DND-41 (cell line): ENCODE results near the gene CERKL.
A peak's percentile ranks its signal among the peaks of the same experiment; 100 is the strongest.

Source experiments
- ATAC-seq: fragments of 200-7000 bp; cut with Tn5 transposase; 3 replicates; pipeline ENCODE4 v1.9.1; 2021; ENCODE audit warnings: low read depth; ENCODE audit not compliant: insufficient read depth
- DNase-seq: peaks from one replicate; pipeline ENCODE4 v3.0.0-alpha.2; 2020
- H2AFZ ChIP-seq: 2 replicates; pipeline ENCODE4 v1.6.0; 2012; ENCODE audit warnings: low read depth, low read length
- H3K27ac ChIP-seq: 2 replicates; pipeline ENCODE4 v1.5.1; 2012; ENCODE audit warnings: low read length, inconsistent platforms
- H3K27me3 ChIP-seq: fragments of 200-600 bp; sonication (generic); 2 replicates; pipeline ENCODE4 v1.6.0; 2012; ENCODE audit warnings: low read length, mild to moderate bottlenecking, inconsistent platforms; ENCODE audit not compliant: insufficient read depth, poor library complexity
- H3K36me3 ChIP-seq: 2 replicates; pipeline ENCODE4 v1.5.1; 2012; ENCODE audit warnings: low read length, inconsistent platforms; ENCODE audit not compliant: insufficient read depth
- H3K4me1 ChIP-seq: 2 replicates; pipeline ENCODE4 v1.5.1; 2012; ENCODE audit warnings: mild to moderate bottlenecking, low read length; ENCODE audit not compliant: insufficient read depth
- H3K4me2 ChIP-seq: 2 replicates; pipeline ENCODE4 v1.6.0; 2012; ENCODE audit warnings: mild to moderate bottlenecking, moderate library complexity, low read length, inconsistent platforms; ENCODE audit not compliant: insufficient read depth
- H3K4me3 ChIP-seq, 2 experiments: fragments of 200-600 bp in 1 of 2; shearing (Covaris generic) in 1 of 2; 2 replicates each; pipeline ENCODE4 v1.5.1; 2012 to 2016; ENCODE audit warnings: inconsistent platforms in 2 of 2, low read length in 2 of 2, mild to moderate bottlenecking in 2 of 2, low read depth in 1 of 2, moderate library complexity in 1 of 2
- H3K79me2 ChIP-seq: 2 replicates; pipeline ENCODE4 v1.6.0; 2012; ENCODE audit warnings: low read length, inconsistent platforms; ENCODE audit not compliant: insufficient read depth
- H3K9ac ChIP-seq: 2 replicates; pipeline ENCODE4 v1.6.0; 2012; ENCODE audit warnings: low read depth, mild to moderate bottlenecking, inconsistent platforms, low read length, moderate library complexity
- H3K9me3 ChIP-seq: 2 replicates; pipeline ENCODE4 v1.5.1; 2012; ENCODE audit warnings: low read length, moderate library complexity, mild to moderate bottlenecking, inconsistent platforms; ENCODE audit not compliant: insufficient read depth, severe bottlenecking
- H4K20me1 ChIP-seq: 2 replicates; pipeline ENCODE4 v1.6.0; 2012; ENCODE audit warnings: low read length; ENCODE audit not compliant: insufficient read depth
- CTCF ChIP-seq: IDR thresholded peaks from 2 replicates; pipeline ENCODE4 v1.5.1; 2012; ENCODE audit warnings: borderline replicate concordance, low read length, moderate library complexity, mild to moderate bottlenecking; ENCODE audit not compliant: poor library complexity, severe bottlenecking; ENCODE audit errors: extremely low read depth
- EZH2 ChIP-seq: IDR thresholded peaks from 3 replicates; pipeline ENCODE4 v1.6.1; 2012; ENCODE audit warnings: borderline replicate concordance, low read depth, mild to moderate bottlenecking, moderate library complexity, low read length, inconsistent platforms; ENCODE audit not compliant: severe bottlenecking

The CERKL gene

DNA sequence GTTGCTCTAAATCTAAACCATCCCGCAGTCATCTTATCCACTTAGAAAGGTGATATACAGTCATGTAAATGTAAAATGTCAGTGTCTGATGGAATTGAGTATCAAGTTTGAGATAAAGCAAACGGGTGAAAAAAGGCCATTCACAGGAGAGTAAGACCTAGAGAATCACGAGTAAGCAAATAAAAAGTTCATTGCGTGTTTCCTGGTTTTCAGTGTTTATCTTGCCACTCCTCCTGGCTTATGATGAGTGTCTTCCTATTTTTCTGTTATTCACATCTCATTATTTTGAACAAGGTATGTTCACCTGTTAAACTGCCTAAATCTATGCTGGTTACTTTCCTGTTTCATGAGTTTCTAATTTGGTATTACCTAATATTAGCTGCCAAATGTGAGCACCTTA, 130.9 kb downstream of the CERKL start:
- peaks cover 99% of the 10 kb centered on the region for H3K36me3 ChIP-seq
- no peak overlapping the region for H3K4me3 ChIP-seq
- no peaks in the 10 kb centered on the region for H3K79me2 ChIP-seq
- no peak overlapping the region for H3K9ac ChIP-seq
- H3K27ac ChIP-seq, result no peak overlapping the region
- DNase-seq, result no peak
- no peaks in the 10 kb centered on the region for H3K9me3 ChIP-seq
- no peak overlapping the region for H2AFZ ChIP-seq
- H4K20me1 ChIP-seq, result no peaks in the 10 kb centered on the region
- no peak for ATAC-seq
- H3K4me2 ChIP-seq, result no peak overlapping the region
- H3K4me1 ChIP-seq, result no peaks in the 10 kb centered on the region
- no peaks in the 10 kb centered on the region for H3K27me3 ChIP-seq
- TF ChIP-seq EZH2 (no peak), CTCF (no peak)

DNA sequence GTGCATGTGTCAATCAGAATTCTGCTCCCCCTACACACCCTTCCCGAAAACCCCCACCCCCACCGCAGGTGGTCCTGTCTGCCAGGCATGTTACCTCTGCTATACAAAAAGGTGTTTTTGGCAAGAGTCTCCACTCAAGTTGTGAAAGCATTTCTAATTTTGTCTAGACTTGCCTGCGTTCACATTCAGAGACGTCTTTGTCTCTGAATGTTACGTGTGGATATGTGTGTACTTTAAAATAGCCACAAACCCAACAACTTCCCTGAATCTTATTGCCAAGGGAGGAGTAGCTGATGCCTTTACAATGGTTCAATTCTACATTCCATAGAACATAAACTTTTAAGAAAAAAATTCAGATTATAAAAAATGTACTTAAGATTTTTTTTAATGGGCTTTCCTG, 133.1 kb downstream of the CERKL start:
- no peak overlapping the region for H3K27ac ChIP-seq
- no peaks in the 10 kb centered on the region for H3K27me3 ChIP-seq
- no peaks in the 10 kb centered on the region for H3K79me2 ChIP-seq
- H3K9ac ChIP-seq, result no peak overlapping the region
- DNase-seq (no peak), ATAC-seq (no peak)
- H2AFZ ChIP-seq, result no peak overlapping the region
- peaks cover 99% of the 10 kb centered on the region for H3K36me3 ChIP-seq
- no peaks in the 10 kb centered on the region for H4K20me1 ChIP-seq
- no peak overlapping the region for H3K4me2 ChIP-seq
- H3K4me1 ChIP-seq, result no peaks in the 10 kb centered on the region
- no peaks in the 10 kb centered on the region for H3K9me3 ChIP-seq
- TF ChIP-seq EZH2 (no peak), CTCF (no peak)
- H3K4me3 ChIP-seq, result no peak overlapping the region

DNA sequence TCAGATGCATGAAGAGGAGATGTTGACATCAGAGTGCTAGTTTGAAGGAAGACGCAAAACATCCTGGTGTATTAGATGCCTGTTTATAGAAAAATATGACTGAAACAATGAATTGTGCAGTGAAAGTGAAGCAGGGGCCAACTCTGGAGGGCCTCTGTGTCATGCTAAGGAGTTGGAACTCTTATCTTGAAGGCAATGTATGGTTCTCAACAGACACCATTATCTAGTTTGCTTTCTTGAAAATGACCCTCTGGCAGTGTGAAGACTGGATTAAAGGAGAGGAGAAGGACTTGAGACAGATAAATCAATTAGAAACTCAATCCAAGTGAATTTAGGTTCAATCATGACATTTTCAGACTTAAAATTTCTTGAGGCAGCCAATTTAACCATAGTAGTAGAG, 136.7 kb downstream of the CERKL start:
- H3K4me2 ChIP-seq, result no peak overlapping the region
- H3K79me2 ChIP-seq, result no peaks in the 10 kb centered on the region
- H3K27me3 ChIP-seq, result no peaks in the 10 kb centered on the region
- H3K27ac ChIP-seq, result no peak overlapping the region
- H3K4me1 ChIP-seq, result peaks cover 3% of the 10 kb centered on the region; the same call in 1 of the 2 replicates
- no peak overlapping the region for H2AFZ ChIP-seq
- H3K4me3 ChIP-seq, result no peak overlapping the region
- H3K9me3 ChIP-seq, result no peaks in the 10 kb centered on the region
- ATAC-seq (no peak), DNase-seq (no peak)
- TF ChIP-seq CTCF, result no peak
- no peak for TF ChIP-seq EZH2
- no peak overlapping the region for H3K9ac ChIP-seq
- H3K36me3 ChIP-seq, result peaks cover 96% of the 10 kb centered on the region
- H4K20me1 ChIP-seq, result no peaks in the 10 kb centered on the region

DNA sequence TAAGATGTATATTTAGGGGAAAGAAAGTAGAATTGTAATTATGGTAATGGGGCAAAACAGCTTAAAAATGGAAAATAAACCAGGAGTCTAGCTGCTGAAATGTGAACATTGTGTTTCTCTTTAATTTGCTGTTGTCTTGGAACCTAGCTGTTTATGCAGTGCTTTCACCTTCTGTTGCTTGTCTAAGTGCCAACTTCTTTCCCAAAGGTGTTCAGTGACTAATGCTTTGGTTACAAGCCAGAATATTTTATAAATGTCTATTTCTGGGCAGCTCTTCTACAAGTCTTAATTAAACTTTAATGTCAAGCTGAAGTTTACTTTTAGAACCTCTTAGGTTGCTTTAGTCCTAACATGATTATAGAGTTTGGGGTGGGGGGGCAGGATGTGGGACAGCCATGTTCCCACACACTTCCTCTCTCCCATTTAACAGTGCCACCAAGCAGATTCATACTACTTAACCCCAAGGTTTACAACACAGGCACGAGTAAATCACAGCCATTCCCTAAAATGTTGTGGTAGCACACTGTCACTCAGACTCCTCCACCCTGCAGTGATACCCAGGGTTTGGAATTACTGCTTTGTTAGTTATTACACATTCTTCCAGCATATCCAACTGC, 139.1 kb downstream of the CERKL start:
- Histone ChIP-seq H3K4me1 (peaks cover 3% of the 10 kb centered on the region; the same call in 1 of the 2 replicates), H3K9me3 (no peaks in the 10 kb centered on the region), H2AFZ (no peak overlapping the region), H3K4me3 (no peak overlapping the region), H4K20me1 (peaks cover 2% of the 10 kb centered on the region; the same call in 1 of the 2 replicates), H3K27ac (0 out of 2 replicates have a peak overlapping the region, but pooled peaks have one; percentile 43), H3K27me3 (no peaks in the 10 kb centered on the region), H3K36me3 (peaks cover 96% of the 10 kb centered on the region), H3K9ac (no peak overlapping the region), H3K79me2 (no peaks in the 10 kb centered on the region), H3K4me2 (no peak overlapping the region)
- no peak for TF ChIP-seq EZH2
- TF ChIP-seq CTCF, result no peak
- ATAC-seq, result peak; percentile 83
- DNase-seq, result peak; percentile 42
